ENCODE measurements around the gene BPGM.
"Not testable (repeated sequence)": the region's sequence is repeated elsewhere in the genome, so short reads cannot be mapped to it uniquely, and the experiment has no call there.

BPGM gene

DNA sequence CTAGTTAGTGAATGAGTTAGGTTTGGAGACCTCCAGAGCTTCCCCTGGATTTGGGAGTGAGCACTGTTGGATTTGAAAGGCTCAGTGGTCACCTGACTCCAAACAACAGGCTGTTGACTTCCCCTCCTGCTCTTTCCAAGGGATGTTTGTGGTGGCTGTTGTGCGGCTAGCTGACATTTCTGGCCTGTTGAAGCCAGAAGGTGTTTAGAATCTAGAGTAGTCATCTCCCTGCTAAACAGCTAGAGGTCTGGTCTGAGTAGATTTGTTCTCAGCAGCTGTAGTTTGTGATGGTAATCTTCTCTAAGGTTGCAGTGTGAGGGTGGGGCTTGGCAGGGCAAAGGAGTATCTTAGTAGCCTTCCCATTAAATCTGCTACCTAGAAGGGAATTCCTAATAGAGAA is 30.1 kb downstream of the BPGM start:
- Histone ChIP-seq H3K36me3 (ENCODE audit: control insufficient read depth, insufficient read depth, low read length) (no peaks in the 10 kb centered on the region), H3K9ac (ENCODE audit: low read length) (no peak overlapping the region), H3K27me3 (ENCODE audit: control insufficient read depth, insufficient read depth, low read length) (no peaks in the 10 kb centered on the region), H3K4me1 (ENCODE audit: control insufficient read depth, insufficient read depth, low read length) (no peaks in the 10 kb centered on the region), H3K4me3 (ENCODE audit: low read length) (no peak overlapping the region), H3K9me3 (ENCODE audit: control insufficient read depth, low read length) (no peaks in the 10 kb centered on the region)

DNA sequence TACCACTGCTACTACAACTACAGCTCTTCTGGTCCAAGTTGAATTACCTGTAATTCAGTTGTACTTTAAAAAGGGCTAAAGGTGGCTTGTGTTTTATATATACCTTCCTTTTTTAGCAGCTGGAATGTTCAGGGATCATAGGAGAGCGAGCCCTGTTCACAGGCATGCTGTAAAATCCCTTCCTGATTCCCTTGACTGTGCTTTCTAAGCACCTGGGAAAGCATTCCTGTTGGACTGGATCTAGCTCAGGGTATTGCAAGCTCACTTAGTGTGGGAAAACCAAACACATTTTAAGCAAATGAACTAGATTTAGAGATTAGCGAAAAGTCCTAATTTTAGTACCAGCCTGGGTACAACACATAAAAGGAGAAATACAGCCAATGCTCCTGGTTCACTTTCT is 31.5 kb downstream of the BPGM start:
- no peaks in the 10 kb centered on the region for H3K36me3 ChIP-seq (ENCODE audit: control insufficient read depth, insufficient read depth, low read length)
- no peak overlapping the region for H3K9ac ChIP-seq (ENCODE audit: low read length)
- H3K4me3 ChIP-seq (ENCODE audit: low read length), result no peak overlapping the region
- H3K27me3 ChIP-seq (ENCODE audit: control insufficient read depth, insufficient read depth, low read length), result no peaks in the 10 kb centered on the region
- H3K4me1 ChIP-seq (ENCODE audit: control insufficient read depth, insufficient read depth, low read length), result no peaks in the 10 kb centered on the region
- no peaks in the 10 kb centered on the region for H3K9me3 ChIP-seq (ENCODE audit: control insufficient read depth, low read length)

GRCh38 chr7:134679006-134679405 is 32.4 kb downstream of the BPGM start:
- Histone ChIP-seq H3K36me3 (ENCODE audit: control insufficient read depth, insufficient read depth, low read length) (no peaks in the 10 kb centered on the region), H3K4me3 (ENCODE audit: low read length) (no peak overlapping the region), H3K9ac (ENCODE audit: low read length) (no peak overlapping the region), H3K27me3 (ENCODE audit: control insufficient read depth, insufficient read depth, low read length) (no peaks in the 10 kb centered on the region), H3K9me3 (ENCODE audit: control insufficient read depth, low read length) (no peaks in the 10 kb centered on the region), H3K4me1 (ENCODE audit: control insufficient read depth, insufficient read depth, low read length) (no peaks in the 10 kb centered on the region)

GRCh38 chr7:134684165-134684564 is 37.5 kb downstream of the BPGM start:
- Histone ChIP-seq H3K36me3 (ENCODE audit: control insufficient read depth, insufficient read depth, low read length) (no peaks in the 10 kb centered on the region), H3K27me3 (ENCODE audit: control insufficient read depth, insufficient read depth, low read length) (no peaks in the 10 kb centered on the region), H3K4me1 (ENCODE audit: control insufficient read depth, insufficient read depth, low read length) (no peaks in the 10 kb centered on the region), H3K9ac (ENCODE audit: low read length) (no peak overlapping the region), H3K4me3 (ENCODE audit: low read length) (no peak overlapping the region), H3K9me3 (ENCODE audit: control insufficient read depth, low read length) (no peaks in the 10 kb centered on the region)

GRCh38 chr7:134685250-134685649 is 38.6 kb downstream of the BPGM start:
- Histone ChIP-seq H3K9me3 (ENCODE audit: control insufficient read depth, low read length) (no peaks in the 10 kb centered on the region), H3K4me3 (ENCODE audit: low read length) (no peak overlapping the region), H3K27me3 (ENCODE audit: control insufficient read depth, insufficient read depth, low read length) (no peaks in the 10 kb centered on the region), H3K4me1 (ENCODE audit: control insufficient read depth, insufficient read depth, low read length) (no peaks in the 10 kb centered on the region), H3K36me3 (ENCODE audit: control insufficient read depth, insufficient read depth, low read length) (no peaks in the 10 kb centered on the region), H3K9ac (ENCODE audit: low read length) (no peak overlapping the region)

GRCh38 chr7:134686786-134687185 is 40.1 kb downstream of the BPGM start:
- no peak overlapping the region for H3K9ac ChIP-seq (ENCODE audit: low read length)
- peaks cover 2% of the 10 kb centered on the region for H3K27me3 ChIP-seq (ENCODE audit: control insufficient read depth, insufficient read depth, low read length)
- H3K9me3 ChIP-seq (ENCODE audit: control insufficient read depth, low read length), result no peaks in the 10 kb centered on the region
- no peak overlapping the region for H3K4me3 ChIP-seq (ENCODE audit: low read length)
- H3K4me1 ChIP-seq (ENCODE audit: control insufficient read depth, insufficient read depth, low read length), result peaks cover 4% of the 10 kb centered on the region
- H3K36me3 ChIP-seq (ENCODE audit: control insufficient read depth, insufficient read depth, low read length), result no peaks in the 10 kb centered on the region

DNA sequence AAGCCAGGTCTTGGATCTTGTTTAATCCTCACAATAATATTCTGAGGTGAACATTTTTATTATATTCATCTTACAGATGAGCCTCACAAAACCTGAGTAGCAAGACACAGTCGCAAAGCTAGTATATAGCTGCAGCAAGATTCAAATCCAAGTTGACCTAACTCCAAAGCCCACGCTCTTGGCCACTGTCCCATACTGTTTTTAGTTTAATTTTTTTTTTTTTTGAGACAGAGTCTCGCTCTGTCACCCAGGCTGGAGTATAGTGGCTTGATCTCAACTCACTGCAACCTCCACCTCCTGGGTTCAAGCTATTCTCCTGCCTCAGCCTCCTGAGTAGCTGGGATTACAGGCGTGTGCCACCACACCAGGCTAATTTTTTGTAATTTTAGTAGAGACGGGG is 42.9 kb downstream of the BPGM start:
- H3K9me3 ChIP-seq (ENCODE audit: control insufficient read depth, low read length); H3K4me3 ChIP-seq (ENCODE audit: low read length); H3K9ac ChIP-seq (ENCODE audit: low read length); H3K36me3 ChIP-seq (ENCODE audit: control insufficient read depth, insufficient read depth, low read length); H3K4me1 ChIP-seq (ENCODE audit: control insufficient read depth, insufficient read depth, low read length); H3K27me3 ChIP-seq (ENCODE audit: control insufficient read depth, insufficient read depth, low read length): not testable (repeated sequence)

- Histone ChIP-seq H3K4me3 (ENCODE audit: low read length) (no peak overlapping the region), H3K27me3 (ENCODE audit: control insufficient read depth, insufficient read depth, low read length) (peaks cover 2% of the 10 kb centered on the region), H3K9ac (ENCODE audit: low read length) (no peak overlapping the region), H3K9me3 (ENCODE audit: control insufficient read depth, low read length) (no peaks in the 10 kb centered on the region), H3K36me3 (ENCODE audit: control insufficient read depth, insufficient read depth, low read length) (no peaks in the 10 kb centered on the region), H3K4me1 (ENCODE audit: control insufficient read depth, insufficient read depth, low read length) (peaks cover 4% of the 10 kb centered on the region)
Measured at GRCh38 chr7:134690016-134690415, 43.4 kb downstream of the BPGM start.

GRCh38 chr7:134690614-134691504 is 44.2 kb downstream of the BPGM start:
- H3K9me3 ChIP-seq (ENCODE audit: control insufficient read depth, low read length), result no peaks in the 10 kb centered on the region
- peaks cover 4% of the 10 kb centered on the region for H3K4me1 ChIP-seq (ENCODE audit: control insufficient read depth, insufficient read depth, low read length)
- H3K4me3 ChIP-seq (ENCODE audit: low read length), result no peak overlapping the region
- no peaks in the 10 kb centered on the region for H3K36me3 ChIP-seq (ENCODE audit: control insufficient read depth, insufficient read depth, low read length)
- peaks cover 2% of the 10 kb centered on the region for H3K27me3 ChIP-seq (ENCODE audit: control insufficient read depth, insufficient read depth, low read length)
- H3K9ac ChIP-seq (ENCODE audit: low read length), result no peak overlapping the region

DNA sequence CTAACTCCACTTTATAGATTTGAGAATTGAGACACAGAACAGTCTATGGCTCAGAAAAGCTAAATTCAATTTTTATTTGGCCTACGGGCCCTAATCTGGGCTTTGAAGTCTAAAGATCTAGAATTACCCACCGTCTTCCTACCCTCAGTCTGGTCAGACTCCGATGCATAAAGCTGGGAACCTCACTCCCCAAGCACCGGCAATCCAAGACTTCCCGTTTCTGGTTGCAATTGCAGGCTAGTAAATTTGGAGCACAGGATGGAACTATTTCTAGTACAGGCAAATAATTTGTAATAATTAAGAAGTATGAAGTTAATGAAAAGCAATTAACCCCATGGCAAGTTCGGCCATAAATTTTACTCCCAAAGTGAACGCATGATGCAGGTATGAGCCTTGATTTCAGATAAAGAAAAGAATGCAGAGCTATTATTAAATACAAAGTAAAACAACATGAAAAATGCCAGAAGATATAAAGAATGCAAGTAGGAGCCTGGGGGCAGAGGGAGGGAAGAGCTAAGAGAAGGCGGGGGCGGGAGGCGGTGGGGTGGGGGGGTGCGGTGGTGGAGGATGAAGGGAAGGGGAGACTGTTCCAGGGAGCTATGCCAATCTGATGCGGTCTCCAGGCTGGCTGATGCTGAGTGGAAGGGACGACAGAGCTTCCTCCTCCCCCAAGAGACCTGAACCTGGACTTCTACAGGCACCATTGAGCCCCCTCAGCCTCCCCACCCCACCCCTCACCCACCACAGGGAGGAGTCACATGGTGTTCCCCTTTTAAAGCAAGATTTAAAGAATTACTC is 45.1 kb downstream of the BPGM start:
- Histone ChIP-seq H3K4me1 (ENCODE audit: control insufficient read depth, insufficient read depth, low read length) (peaks cover 4% of the 10 kb centered on the region), H3K36me3 (ENCODE audit: control insufficient read depth, insufficient read depth, low read length) (no peaks in the 10 kb centered on the region), H3K9me3 (ENCODE audit: control insufficient read depth, low read length) (no peaks in the 10 kb centered on the region), H3K4me3 (ENCODE audit: low read length) (no peak overlapping the region), H3K27me3 (ENCODE audit: control insufficient read depth, insufficient read depth, low read length) (peaks cover 2% of the 10 kb centered on the region), H3K9ac (ENCODE audit: low read length) (no peak overlapping the region)

- H3K36me3 ChIP-seq (ENCODE audit: control insufficient read depth, insufficient read depth, low read length), result no peaks in the 10 kb centered on the region
- no peaks in the 10 kb centered on the region for H3K9me3 ChIP-seq (ENCODE audit: control insufficient read depth, low read length)
- no peak overlapping the region for H3K4me3 ChIP-seq (ENCODE audit: low read length)
- peaks cover 2% of the 10 kb centered on the region for H3K27me3 ChIP-seq (ENCODE audit: control insufficient read depth, insufficient read depth, low read length)
- no peak overlapping the region for H3K9ac ChIP-seq (ENCODE audit: low read length)
- H3K4me1 ChIP-seq (ENCODE audit: control insufficient read depth, insufficient read depth, low read length), result peaks cover 4% of the 10 kb centered on the region
Measured at GRCh38 chr7:134692344-134692705, 45.7 kb downstream of the BPGM start.

DNA sequence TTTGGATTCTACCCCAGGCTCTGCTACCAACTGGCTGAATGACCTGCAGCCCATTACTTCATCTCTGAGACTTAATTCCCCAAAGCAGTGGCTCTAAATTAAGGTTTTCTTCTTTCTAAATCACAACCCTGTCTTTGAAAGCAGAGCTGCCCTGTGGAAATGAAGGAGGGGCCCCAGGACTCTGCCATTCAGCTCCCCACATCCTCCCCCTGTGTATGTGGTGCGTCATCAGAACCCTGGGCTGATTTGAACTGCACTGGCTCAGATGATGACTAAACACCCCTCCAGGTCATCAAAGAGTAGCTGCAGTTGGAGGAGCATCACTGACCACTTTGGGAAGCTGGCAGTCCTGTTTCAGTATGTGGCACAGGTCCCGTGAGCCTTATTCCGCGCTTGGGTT is 46.6 kb downstream of the BPGM start:
- Histone ChIP-seq H3K36me3 (ENCODE audit: control insufficient read depth, insufficient read depth, low read length) (no peaks in the 10 kb centered on the region), H3K4me3 (ENCODE audit: low read length) (no peak overlapping the region), H3K9me3 (ENCODE audit: control insufficient read depth, low read length) (no peaks in the 10 kb centered on the region), H3K27me3 (ENCODE audit: control insufficient read depth, insufficient read depth, low read length) (peaks cover 2% of the 10 kb centered on the region), H3K4me1 (ENCODE audit: control insufficient read depth, insufficient read depth, low read length) (peaks cover 4% of the 10 kb centered on the region), H3K9ac (ENCODE audit: low read length) (no peak overlapping the region)

Measured in mucosa of stomach (tissue), 1 donor.